RWPE2 (cell line): ENCODE measurements around the gene ANKIB1.

Experiments used
- ATAC-seq: fragments of 200-7000 bp; cut with Tn5 transposase; 3 replicates; pipeline ENCODE4 v1.9.1; 2021; ENCODE audit warnings: low read depth
- DNase-seq: peaks from one replicate; pipeline ENCODE4 v3.0.0-alpha.2; 2020; ENCODE audit warnings: low spot score
- H3K27ac ChIP-seq: fragments of 450-650 bp; 2 replicates; pipeline ENCODE4 v1.5.1; 2017; ENCODE audit warnings: mild to moderate bottlenecking; ENCODE audit not compliant: poor library complexity, severe bottlenecking
- H3K27me3 ChIP-seq: fragments of 250-450 bp; sonication (Bioruptor Pico); 2 replicates; pipeline ENCODE4 v1.5.1; 2021; ENCODE audit warnings: mild to moderate bottlenecking, moderate library complexity; ENCODE audit not compliant: insufficient read depth, poor library complexity, severe bottlenecking
- H3K36me3 ChIP-seq: fragments of 250-450 bp; sonication (Bioruptor Pico); 2 replicates; pipeline ENCODE4 v1.5.1; 2020; ENCODE audit warnings: low read depth, mild to moderate bottlenecking, moderate library complexity
- H3K4me1 ChIP-seq: fragments of 250-450 bp; sonication (Bioruptor Pico); 2 replicates; pipeline ENCODE4 v1.5.1; 2021; ENCODE audit warnings: mild to moderate bottlenecking, moderate library complexity; ENCODE audit not compliant: insufficient read depth, poor library complexity, severe bottlenecking
- H3K4me3 ChIP-seq: fragments of 250-450 bp; sonication (Bioruptor Pico); 2 replicates; pipeline ENCODE4 v1.5.1; 2021; ENCODE audit warnings: mild to moderate bottlenecking, moderate library complexity; ENCODE audit not compliant: severe bottlenecking
- H3K9me3 ChIP-seq: fragments of 250-450 bp; sonication (Bioruptor Pico); 2 replicates; pipeline ENCODE4 v1.5.1; 2021; ENCODE audit warnings: mild to moderate bottlenecking, moderate library complexity; ENCODE audit not compliant: severe bottlenecking
- TF ChIP-seq, protein P1 (sequence below): fragments of 450-650 bp; IDR thresholded peaks from one replicate; pipeline ENCODE4 v1.5.1; 2017; ENCODE audit warnings: mild to moderate bottlenecking, moderate library complexity; ENCODE audit not compliant: poor library complexity, severe bottlenecking

Gene ANKIB1

GRCh38 chr7:92242972-92243371 is 2.8 kb upstream of the ANKIB1 start:
- H3K36me3 ChIP-seq, result peaks cover 57% of the 10 kb centered on the region
- DNase-seq, result no peak
- no peak overlapping the region for H3K4me3 ChIP-seq
- no peaks in the 10 kb centered on the region for H3K27me3 ChIP-seq
- peaks cover 13% of the 10 kb centered on the region for H3K4me1 ChIP-seq
- TF ChIP-seq, protein P1, sequence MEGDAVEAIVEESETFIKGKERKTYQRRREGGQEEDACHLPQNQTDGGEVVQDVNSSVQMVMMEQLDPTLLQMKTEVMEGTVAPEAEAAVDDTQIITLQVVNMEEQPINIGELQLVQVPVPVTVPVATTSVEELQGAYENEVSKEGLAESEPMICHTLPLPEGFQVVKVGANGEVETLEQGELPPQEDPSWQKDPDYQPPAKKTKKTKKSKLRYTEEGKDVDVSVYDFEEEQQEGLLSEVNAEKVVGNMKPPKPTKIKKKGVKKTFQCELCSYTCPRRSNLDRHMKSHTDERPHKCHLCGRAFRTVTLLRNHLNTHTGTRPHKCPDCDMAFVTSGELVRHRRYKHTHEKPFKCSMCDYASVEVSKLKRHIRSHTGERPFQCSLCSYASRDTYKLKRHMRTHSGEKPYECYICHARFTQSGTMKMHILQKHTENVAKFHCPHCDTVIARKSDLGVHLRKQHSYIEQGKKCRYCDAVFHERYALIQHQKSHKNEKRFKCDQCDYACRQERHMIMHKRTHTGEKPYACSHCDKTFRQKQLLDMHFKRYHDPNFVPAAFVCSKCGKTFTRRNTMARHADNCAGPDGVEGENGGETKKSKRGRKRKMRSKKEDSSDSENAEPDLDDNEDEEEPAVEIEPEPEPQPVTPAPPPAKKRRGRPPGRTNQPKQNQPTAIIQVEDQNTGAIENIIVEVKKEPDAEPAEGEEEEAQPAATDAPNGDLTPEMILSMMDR, result no peak
- ATAC-seq, result no peak
- no peak overlapping the region for H3K27ac ChIP-seq
- no peaks in the 10 kb centered on the region for H3K9me3 ChIP-seq

- Histone ChIP-seq H3K36me3 (peaks cover 37% of the 10 kb centered on the region), H3K27me3 (no peaks in the 10 kb centered on the region), H3K4me3 (peak overlapping the region; percentile 54), H3K27ac (peak overlapping the region; percentile 68), H3K4me1 (peaks cover 13% of the 10 kb centered on the region), H3K9me3 (no peaks in the 10 kb centered on the region)
- no peak for ATAC-seq
- DNase-seq, result no peak
- TF ChIP-seq, protein P1, result no peak
These were observed 827 bp upstream of the ANKIB1 start for GRCh38 chr7:92244808-92245486.

- Histone ChIP-seq H3K27ac (peak overlapping the region; percentile 68), H3K9me3 (no peaks in the 10 kb centered on the region), H3K27me3 (no peaks in the 10 kb centered on the region), H3K36me3 (peaks cover 21% of the 10 kb centered on the region), H3K4me1 (peaks cover 24% of the 10 kb centered on the region), H3K4me3 (peak overlapping the region; percentile 54)
- TF ChIP-seq, protein P1, result no peak
- DNase-seq (no peak), ATAC-seq (peak; percentile 33)
These were observed 757 bp downstream of the ANKIB1 start for GRCh38 chr7:92246360-92247101.

DNA sequence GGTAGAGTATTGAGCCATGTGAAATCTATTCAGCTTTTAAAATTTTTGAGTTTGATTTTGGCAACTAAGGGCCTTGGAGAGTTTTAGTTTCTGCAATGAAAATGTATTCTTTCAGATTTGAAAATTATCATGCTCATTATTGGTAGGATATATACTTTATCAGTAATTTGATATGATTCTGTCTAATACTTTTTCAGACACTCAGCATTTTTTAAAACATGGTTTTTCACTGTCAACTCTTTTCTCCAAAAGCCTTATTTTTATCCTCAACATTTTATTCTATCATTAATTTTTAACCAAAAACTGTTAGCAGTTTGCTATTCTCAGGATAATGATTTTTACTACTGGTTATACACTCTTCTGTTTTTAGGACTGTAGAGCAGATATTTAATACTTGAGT is 4.8 kb downstream of the ANKIB1 start:
- Histone ChIP-seq H3K27ac (no peak overlapping the region), H3K4me1 (peaks cover 11% of the 10 kb centered on the region), H3K27me3 (no peaks in the 10 kb centered on the region), H3K9me3 (no peaks in the 10 kb centered on the region), H3K36me3 (0 out of 2 replicates have a peak, but pooled peaks cover 6% of the 10 kb centered on the region), H3K4me3 (no peak overlapping the region)
- ATAC-seq (no peak), DNase-seq (no peak)
- TF ChIP-seq, protein P1, result no peak
